H1 (cell line): ENCODE data around the gene WDR26. TPM values are rescaled to one million over a fixed set of nuclear protein-coding genes. Genes with fewer than 3 reads are reported as not detected.

Experiments used
- CBX5 ChIP-seq: fragments of 300-800, 300-1000 bp; sonication (generic); IDR thresholded peaks from 2 replicates; pipeline ENCODE4 v1.7.1; 2016; ENCODE audit warnings: antibody characterized with exemption, low read length, low read depth
- EZH2 ChIP-seq: fragments of 200-600 bp; sonication (generic); IDR thresholded peaks from 2 replicates; pipeline ENCODE4 v1.7.1; 2012; ENCODE audit warnings: low read depth, mild to moderate bottlenecking, moderate library complexity, low read length, inconsistent platforms; ENCODE audit not compliant: severe bottlenecking
- GTF2F1 ChIP-seq: IDR thresholded peaks from 2 replicates; pipeline ENCODE4 v1.6.1; 2012; ENCODE audit warnings: low read depth, low read length, improper control_type of control experiment, borderline replicate concordance
- SIN3A ChIP-seq, 2 experiments: IDR thresholded peaks in 1 of 2; conservative IDR thresholded peaks in 1 of 2; 2 replicates each; pipeline ENCODE4 v1.6.1; 2011 to 2012; ENCODE audit warnings: low read length in 2 of 2, improper control_type of control experiment in 1 of 2, low read depth in 1 of 2, mild to moderate bottlenecking in 1 of 2
- polyA plus RNA-seq, 7 experiments: library from polyadenylated mRNA; depleted of rRNA in 3 of 7; stranded (reverse) in 5 of 7; unstranded in 2 of 7; fragments of >200 nt in 5 of 7; fragments of 200-250 nt in 2 of 7; gene quantifications; 1 replicate in 5 of 7; 2 replicates in 1 of 7; 4 replicates in 1 of 7; pipeline versions ENCODE4 v1.2.1 to v1.2.3, GENCODE V29; 2011 to 2013; ENCODE audit warnings: missing spikeins in 2 of 7, mixed read lengths in 2 of 7
- total RNA-seq: library from RNA; stranded (reverse); fragmentation: NEBNext Ultra II Directional; extraction: Animal tissue kit (Norgen Biotek cat#: 25700); gene quantifications from 2 replicates; pipeline ENCODE4 v1.2.1, GENCODE V29; 2021

The WDR26 gene
- total and polyA plus RNA-seq, 2 of the 8 experiments (the other 6 are each of a cell fraction or from before 2014, with no cell fraction given), result 18.0 to 72.5 TPM

DNA sequence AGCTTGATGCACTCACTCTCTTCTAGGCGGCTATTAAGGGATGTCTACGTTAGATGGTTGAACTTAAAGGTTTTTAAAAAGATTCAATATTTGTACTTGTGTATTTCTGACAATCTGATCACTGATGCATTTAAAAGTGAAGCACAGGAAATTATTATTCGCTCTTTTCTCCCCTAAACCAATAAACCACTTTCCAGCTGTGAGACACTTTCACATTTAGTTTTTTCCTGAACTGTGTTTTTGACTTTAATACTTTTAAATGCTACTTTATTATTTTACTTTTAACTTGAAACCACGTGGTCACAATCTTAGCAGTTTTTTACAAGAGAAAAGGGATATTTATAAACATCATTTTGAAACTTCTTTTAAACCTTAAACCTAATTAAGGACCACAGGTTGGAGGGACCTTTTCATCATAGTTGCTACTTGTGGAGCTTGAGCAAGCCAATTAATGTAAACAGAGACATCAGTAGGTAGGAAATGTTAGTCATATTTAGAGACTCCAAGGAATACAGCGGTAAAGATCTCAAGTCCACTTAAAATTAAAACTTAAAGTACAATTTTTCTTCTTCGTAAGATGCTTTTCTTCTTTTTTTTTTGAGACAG, 9.2 kb downstream of the WDR26 start (continued):
- no peak for TF ChIP-seq SIN3A (conservative IDR thresholded peaks at IDR 0.05 in 1 of 2, IDR thresholded peaks at IDR 0.05 in 1 of 2; ENCODE audit: low read depth in 1 of 2, low read length in 2 of 2)
- TF ChIP-seq EZH2, result no peak
- no peak for TF ChIP-seq GTF2F1
- no peak for TF ChIP-seq CBX5
- TF ChIP-seq, all 59 proteins: peak for 0
